ENCODE data around the gene DOC2A.
A peak's percentile ranks its signal among the peaks of the same experiment; 100 is the strongest.

Gene DOC2A

DNA sequence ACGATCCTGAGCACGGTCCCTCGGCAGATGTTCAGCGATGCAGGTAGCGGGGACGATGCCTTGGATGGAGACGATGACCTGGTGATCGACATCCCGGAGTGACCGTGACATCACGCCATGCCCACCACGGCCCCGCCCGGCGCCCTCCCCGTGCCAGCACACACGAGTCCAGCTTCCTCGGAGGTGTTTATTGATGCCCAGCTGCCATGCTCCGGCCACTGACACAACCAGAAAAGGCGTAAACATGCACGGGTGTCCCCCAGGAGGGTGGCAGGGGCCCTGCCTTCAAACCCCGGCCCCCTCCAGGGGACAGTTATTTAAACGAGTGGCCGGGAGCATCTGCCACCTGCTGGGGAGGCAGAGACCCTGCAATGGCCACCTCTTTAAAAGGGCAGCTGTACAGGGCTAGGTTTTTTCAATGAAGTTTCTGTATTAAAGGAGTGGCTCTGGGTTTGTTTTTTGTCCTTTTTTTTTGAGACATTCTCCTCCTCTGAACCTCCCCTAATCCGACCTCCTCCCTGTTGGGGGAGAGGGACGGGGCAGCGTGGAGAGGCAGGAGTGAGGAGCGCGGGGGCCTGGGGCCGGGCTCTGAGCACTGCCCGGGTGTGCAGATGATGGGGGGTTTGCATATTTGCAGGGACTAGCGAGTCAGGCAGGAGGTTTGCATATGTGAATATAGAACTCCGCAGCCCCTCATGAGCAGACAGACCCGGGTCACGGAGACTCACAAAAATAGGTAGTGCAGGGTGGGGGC is 5.3 kb downstream of the DOC2A start:
- DNase-seq (ENCODE audit: low spot score), result peak; percentile 78

DNA sequence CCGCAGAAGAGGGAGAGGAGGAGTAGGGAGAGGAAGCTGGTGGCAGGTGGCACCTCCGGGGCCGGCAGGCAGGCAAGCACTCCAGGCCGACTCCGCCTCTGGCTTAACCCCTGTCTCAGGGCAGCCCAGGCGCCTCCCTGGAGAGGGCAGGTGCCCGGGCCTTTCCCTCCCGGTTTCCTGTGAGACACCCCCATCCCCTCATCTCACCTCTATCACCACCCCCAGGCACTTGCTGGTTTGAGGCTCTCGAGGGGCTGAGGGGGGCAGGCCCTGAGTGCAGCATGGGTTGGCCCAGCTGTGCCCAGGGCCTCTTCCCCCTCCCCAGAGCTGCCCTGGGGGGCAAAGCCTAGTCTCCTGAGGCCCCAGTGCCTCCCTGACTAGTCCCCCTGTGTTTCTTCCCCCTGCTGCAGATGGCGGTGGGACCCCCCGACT is 6.0 kb downstream of the DOC2A start:
- peak; percentile 44 for DNase-seq (ENCODE audit: low spot score)

DNA sequence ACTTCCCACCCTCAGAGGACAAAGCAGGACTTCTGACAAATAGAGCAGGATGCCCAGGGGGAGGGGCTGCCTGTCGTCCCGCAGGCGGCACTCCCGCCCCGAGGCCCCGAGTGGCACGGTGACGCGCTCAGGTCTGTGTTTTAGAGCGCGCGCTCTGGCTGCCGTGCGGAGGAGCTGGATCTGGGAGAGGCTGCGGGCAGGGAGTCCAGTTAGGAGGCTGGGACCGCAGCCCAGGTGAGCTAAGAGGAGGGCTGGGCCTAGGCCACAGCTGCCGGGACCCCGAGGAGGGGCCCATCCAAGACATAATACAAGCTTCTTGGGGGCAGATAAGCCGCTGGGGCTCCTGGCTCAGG is 6.4 kb downstream of the DOC2A start:
- no peak for DNase-seq (ENCODE audit: low spot score)

DNA sequence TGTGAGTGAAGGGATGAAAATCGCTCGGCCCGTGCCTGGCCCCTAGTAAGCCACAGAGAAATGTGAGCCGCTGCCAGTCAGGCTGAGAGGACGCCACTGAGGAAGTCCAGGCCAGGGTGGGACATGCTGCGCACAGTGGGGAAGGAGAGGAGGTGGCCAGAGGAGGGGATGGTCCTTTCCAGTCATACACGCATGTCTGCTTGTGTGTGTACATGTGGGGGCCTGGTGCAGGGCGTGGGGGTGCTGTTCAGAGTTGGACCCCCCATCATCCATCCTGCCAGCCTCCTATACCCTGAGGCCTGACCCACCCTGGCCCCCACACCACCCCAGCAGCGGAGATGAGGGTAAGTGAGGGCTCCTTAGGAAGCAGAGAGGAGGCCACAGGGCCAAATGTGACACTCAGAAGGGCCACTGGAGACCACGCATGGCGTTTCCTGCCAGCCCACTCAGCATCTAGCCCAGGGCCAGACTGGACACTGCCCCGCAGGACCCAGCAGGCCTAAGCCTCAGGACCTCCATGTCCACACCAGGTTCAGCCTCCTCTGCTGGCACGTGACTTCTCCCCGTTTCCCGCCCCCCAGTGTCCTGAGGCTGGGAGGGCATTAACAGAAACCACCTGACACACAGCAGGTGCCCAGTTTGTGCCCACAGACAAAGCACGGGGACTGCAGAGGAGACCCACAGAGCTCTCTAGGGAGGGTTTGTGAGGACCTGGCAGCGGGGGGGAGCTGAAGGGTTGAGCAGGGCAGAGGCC is 7.0 kb downstream of the DOC2A start:
- DNase-seq (ENCODE audit: low spot score), result no peak

DNA sequence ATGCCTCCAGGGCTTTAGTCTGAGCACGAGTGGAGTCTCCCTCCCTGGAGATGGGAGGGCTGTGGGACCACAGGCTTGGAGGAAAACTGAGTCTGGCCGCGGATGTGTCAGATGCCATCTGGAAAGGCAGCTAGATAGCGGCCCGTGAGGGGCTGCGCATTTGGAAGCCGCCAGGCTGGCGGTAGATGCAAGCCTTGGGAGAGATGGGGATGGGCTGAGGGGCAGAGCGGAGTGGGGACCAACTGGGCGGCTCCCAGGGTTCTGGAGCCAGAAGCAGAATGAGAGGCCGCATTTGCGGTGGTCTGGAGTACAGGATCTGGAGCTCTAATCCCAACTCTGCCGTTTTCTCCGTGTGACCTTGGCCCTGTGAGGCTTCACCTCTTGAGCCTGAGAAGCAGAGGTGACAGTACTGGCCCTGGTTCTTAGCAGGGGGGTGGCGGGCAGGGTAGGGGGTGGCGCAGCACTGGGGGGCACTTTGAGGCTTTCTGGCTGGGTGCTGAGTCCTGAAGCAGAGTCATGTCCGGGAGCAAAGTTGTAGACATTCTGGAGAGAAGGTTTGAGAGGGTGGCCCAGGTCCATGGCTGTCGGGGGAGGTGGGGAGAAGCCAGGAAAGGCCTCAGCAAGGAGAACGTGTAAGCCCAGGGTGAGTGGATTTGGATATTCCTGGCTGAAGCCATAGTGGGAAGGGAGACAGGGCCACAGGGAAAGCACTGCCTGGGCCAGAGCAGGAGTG is 8.0 kb downstream of the DOC2A start:
- DNase-seq (ENCODE audit: low spot score), result no peak

DNA sequence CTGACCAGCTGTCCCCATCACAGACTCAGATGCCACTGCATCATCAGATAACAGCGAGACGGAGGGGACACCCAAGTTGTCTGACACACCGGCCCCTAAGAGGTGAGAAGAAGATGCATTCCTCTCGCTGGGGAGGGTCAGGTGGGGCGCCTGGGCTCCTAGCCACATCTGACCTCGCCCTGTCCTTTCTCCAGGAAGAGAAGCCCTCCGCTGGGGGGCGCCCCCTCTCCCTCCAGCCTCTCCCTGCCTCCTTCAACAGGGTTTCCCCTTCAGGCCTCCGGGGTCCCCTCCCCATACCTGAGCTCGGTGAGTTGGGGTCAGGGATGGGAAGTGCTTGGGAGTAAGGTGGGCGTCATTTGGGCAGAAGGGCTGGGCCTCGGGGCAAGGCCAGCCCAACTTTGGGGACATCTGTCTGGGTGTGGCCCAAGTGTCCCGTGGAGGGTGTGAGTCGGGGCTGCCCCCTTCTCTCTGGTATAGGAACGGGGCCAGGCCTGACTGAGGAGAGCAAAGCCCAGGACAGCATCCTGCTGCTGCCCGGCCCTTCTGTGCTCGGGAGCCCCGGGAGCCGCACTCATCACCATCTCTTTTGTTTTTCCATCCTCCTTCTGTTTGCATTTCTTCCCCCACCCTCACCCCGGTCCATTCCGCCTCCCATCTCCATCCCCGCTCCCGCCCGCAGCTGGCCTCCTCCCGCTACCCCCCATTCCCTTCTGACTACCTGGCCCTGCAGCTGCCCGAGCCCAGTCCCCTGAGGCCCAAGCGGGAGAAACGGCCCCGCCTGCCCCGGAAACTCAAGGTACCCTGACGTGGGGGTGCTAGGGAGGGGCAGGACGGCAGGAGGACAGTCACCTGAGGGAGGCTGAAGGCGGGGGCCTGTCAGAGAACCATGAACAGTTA is 9.8 kb downstream of the DOC2A start:
- DNase-seq (ENCODE audit: low spot score), result no peak

DNA sequence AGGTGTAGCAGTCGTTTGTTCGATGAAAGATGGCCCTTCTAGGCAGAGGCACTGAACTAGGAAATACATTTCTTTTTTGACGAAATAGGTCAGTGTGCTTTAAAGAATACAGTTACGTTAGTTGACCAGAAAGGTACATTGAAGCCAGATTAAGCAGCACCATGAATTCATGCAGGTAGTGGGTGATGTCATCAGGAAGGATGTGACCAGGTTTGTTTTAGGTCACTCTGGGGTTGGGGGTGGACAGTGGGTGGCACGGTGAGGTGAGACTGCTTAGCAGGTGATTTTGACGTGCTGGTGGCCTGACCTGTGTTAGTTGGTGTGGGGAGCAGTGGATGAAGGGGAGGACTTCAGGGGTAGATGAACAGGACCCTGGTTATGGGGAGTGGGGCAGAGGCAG is 11.2 kb downstream of the DOC2A start:
- DNase-seq (ENCODE audit: low spot score), result no peak

DNA sequence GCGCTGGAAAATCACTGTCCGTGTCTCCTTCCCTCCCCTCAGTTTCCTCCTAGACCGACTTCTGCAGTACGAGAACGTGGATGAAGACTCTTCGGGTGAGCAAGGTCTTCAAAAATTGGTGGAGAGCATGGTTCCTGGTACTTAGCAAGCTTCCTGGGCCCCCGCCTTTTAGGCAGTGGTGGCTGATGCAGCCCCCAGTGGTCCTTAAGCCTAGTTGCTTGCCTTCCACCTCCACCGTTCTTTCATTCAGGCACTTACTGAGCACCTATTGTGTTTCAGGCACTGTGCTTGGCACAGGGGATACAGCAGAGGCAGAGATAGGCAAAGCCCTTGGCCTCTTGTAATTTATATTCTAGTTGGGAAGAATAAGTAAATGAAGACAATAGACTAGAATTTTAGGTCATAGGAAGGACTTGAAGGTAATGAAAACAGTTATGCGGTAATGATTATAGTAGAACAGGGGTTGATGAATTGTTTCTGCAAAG is 14.0 kb downstream of the DOC2A start:
- no peak for DNase-seq (ENCODE audit: low spot score)

DNA sequence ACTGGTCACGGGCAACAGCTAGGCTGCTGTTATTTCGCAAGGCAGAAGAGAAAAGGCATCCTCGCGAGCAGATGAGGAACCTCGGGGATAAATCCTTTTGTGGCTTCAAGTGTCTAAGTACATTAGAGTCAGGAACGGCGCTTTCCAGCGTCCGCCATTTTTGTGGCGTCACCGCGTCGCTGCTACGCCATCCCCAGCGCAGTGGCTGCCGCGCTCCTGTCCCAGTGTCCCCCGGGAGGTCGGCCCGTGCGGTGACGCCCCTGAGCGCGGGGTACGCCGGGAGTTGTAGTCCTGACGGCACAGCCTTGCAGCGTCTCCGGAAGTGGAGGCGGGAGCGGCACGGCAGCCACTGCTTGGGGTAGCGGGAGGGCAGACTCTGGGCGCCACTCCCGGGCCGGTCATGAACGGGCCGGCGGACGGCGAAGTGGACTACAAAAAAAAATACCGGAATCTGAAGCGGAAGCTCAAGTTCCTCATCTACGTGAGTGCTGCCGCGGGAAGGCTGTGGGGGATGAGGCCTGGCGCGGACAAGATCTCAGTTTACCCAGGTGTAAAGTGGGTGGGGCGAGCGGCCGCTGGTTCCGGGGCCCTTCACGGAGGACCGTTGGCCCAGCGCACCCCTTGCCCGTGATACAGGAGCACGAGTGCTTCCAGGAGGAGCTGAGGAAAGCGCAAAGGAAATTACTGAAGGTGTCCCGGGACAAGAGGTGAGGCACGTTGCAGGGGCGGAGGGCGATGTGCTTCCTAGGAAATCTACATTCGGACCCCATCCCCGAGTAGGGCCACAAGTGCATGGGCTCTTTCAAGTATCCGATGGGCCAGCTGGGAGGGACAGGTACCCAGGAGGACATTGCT is 14.7 kb downstream of the DOC2A start, which contains the start of gene INO80E:
TSS of gene INO80E (plus strand) at position 331 of the 855 bp plus-strand sequence. CDS start at position 401, 70 bp downstream.
- peak; percentile 98 for DNase-seq (ENCODE audit: low spot score)

DNA sequence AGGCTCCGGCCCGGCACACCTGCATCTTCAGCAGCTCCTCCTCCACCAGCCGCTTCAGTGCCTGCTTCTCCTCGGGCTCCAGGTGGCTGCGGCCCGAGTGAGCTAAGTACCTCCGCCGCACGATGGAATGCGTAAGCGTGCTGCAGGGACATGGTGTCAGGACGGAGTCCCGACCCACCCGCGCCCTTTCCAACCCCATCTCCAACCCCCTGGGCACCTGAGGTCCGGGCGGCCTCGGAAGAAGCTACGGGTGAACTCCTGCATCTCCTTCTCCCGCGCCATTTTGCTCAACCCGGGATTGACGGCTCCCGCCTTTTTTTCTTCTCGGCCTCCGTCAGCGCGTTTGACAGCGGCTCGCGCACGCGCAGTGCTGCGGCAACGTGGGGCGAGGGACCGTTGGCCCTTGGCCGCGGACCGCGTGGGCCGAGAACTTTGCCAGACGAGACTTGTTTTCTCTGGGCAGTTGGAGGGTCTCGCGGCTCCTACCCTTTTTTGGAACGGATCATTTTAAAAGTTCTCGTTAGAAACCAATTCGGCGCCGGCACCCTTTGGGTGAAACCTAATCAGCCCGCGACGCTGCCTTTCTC is 15.4 kb downstream of the DOC2A start, which contains the start of gene HIRIP3:
TSS of gene HIRIP3 (minus strand) at position 294 of the 587 bp plus-strand sequence. CDS start at position 282, 12 bp downstream.
- DNase-seq (ENCODE audit: low spot score), result peak; percentile 94

DNA sequence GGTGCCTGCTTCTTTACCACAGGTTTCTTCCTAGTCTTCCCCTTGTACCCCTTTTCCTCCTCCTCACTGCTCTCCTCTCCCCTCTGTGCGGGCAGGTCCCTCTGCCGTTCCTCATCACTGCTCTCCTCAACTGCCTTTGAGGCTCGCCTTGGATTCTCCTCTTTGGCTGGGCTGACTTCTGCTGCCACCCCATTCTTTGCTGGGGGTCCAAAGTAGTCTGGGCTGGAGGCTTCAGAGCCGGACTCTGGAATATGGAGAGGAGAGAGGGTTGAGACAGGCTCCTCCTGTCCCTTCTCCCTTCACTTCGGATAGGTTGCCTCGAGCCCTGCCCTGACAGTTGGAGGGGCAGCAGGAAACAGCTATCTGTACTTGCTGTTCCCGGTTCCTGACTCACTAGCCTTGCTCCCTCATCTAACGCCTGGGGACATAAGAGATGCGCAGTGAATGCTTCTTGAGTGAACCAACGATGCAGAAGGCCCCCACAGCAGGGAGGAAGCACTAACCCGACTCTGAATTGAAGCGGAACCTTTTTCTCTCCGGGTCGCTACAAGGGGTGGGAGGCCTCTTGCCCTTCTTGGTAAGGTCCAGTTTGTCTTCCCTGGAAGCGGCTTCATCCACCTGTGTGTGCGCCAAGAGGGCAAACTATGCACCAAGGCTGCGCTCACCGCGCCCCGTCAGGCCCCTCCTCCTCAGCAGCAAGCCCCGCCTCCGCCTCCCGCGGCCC is 16.1 kb downstream of the DOC2A start:
- peak; percentile 46 for DNase-seq (ENCODE audit: low spot score)

DNA sequence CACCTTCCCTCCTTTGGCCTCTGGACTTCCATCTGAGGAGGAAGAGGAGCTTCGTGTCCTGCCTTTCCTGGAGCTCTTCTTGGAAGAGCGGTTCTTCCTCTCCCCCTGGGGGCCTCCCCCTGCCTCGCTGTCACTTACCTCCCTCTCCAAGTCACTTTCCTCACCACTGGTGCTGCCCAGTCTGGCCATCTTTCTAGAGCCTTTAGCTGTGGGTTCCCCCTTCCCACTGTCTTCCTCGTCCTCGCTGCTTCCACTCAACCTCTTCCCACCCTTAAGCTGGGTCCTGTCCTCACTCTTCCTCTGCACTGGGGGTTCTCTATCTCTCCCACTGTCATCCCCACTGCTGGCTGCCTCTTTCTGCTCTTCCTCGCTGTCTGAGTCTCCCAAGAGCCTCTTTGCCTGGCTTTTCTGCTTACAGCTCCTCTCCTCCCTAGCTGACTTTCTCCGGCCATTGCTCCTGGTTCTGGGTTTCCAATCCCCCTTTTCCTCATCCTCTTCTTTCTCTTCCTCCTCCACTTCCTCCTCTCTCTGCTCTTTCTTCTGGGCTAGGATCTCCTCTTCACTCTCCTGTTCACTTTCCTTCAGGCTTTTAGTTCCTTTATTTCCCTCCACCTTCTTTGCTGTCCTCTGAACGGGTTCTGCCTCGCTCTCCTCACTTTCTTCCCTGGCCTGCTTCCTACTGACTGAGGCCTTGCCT is 16.8 kb downstream of the DOC2A start:
- DNase-seq (ENCODE audit: low spot score), result no peak

DNA sequence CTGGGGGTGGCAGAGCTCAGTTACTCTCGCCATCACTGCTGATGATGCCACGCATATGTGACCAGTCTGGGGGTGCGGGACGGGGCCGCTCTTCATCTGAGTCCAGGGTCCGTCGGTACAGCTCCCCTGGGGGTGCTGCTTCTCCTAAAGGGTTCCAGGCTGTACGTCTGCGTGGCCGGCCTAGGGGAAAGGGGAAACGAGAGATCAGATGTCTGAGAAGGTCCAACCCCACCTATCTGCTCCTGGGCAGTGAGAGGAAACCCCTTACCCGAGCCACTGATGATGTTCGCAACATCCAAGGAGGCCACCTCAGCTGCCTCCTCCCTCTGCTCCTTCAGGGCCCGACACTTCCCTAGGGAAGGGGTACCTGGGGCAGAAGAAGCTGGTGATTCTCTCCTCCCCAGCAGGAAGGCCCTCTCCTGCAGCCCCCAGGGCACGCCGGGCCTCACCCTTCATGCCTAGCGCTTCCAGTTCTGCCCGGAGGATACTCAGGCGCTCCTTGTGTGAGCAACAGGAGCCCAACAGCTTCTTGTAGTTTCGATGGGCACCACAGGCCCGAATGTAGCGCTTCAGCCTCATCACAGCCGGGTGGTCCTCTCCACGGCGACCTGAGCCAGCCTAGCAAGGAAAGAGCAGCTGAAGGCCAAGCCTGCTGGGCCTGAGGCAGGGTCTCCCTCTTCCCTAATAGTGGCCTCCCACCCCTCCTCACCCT is 17.5 kb downstream of the DOC2A start:
- no peak for DNase-seq (ENCODE audit: low spot score)

DNA sequence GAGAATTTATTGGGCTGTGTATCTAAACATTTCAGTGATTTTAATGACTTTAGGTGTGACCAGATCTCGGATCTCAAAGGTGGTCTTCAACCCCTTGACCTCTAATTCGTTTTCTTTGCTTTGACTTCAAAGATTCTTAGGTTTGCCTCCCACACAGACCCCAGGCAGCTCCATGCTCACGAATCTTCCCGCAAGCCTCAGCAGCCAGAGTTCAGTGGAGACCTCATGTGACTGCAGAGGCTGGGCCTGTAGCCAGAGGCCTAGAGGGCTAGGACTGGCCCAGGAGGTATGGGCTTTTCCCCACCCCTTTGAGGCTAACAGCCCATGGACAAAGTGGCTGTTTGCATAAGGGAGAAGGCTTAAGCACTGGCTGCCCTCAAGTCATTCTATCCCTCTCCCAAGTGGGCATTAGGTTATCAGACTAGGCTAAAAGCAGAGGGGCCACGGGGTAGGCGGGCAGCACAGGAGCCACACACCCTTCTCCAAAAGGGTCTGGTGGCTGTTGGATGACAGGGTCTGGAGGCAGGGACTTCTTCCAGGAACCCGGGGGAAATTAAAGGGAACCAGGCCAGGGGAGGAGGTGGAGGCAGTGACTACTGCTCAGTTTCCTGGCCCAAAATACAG is 18.4 kb downstream of the DOC2A start:
- DNase-seq (ENCODE audit: low spot score), result no peak

DNA sequence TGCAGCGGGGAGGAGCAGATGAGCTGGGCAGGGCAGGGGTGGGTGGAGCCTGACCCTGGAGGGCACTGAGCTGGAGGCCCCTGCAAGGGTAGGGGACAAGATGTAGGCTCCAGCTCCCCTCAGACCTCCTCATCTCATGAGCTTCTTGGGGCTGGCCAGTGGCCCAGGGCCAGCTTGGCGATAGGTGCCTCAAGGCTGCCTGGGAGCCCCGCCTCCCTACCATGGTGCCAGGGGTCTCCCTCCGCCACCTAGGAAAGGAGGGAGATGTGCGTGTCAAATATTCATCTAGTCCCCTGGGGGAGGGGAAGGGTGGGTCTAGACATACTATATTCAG is 19.3 kb downstream of the DOC2A start:
- DNase-seq (ENCODE audit: low spot score), result no peak

DNA sequence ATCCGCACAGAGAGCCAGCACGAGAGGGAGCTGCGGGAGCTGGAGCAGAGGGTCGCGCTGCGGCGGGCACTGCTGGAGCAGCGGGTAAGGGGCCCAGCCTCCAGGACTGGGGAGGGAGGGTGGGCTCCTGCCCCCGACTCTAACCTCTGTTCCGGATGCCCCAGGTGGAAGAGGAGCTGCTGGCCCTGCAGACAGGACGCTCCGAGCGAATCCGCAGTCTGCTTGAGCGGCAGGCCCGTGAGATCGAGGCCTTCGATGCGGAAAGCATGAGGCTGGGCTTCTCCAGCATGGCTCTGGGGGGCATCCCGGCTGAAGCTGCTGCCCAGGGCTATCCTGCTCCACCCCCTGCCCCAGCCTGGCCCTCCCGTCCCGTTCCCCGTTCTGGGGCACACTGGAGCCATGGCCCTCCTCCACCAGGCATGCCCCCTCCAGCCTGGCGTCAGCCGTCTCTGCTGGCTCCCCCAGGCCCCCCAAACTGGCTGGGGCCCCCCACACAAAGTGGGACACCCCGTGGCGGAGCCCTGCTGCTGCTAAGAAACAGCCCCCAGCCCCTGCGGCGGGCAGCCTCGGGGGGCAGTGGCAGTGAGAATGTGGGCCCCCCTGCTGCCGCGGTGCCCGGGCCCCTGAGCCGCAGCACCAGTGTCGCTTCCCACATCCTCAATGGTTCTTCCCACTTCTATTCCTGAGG is 19.8 kb downstream of the DOC2A start:
- no peak for DNase-seq (ENCODE audit: low spot score)

DNA sequence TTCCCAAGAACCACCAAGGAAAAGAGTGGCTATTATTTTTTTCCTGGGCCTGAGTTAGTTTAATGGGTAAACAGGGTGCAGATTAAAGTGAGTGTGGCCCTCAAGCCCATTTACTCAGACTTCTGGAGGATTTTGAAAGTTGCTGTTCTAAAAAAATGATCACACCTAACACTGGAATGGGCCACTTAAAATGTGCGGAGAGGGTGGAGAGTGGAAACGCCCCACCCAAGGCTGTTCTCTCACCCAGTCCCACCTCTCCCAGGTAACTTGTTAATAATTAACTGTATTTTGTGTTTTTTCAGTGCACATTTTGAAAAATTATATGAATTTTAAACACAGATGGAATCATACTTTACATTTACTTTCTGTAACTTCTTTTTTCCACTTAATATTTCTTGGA is 20.8 kb downstream of the DOC2A start:
- DNase-seq (ENCODE audit: low spot score), result no peak

Measured in germinal center (tissue), 1 donor.